ENCODE data around the gene NCS1. TPM values are rescaled to one million over a fixed set of nuclear protein-coding genes. Genes with fewer than 3 reads are reported as not detected.
A peak's percentile ranks its signal among the peaks of the same experiment; 100 is the strongest.

Gene NCS1
- total RNA-seq, 1 donor from 2014 or later, result 50.0 TPM

DNA sequence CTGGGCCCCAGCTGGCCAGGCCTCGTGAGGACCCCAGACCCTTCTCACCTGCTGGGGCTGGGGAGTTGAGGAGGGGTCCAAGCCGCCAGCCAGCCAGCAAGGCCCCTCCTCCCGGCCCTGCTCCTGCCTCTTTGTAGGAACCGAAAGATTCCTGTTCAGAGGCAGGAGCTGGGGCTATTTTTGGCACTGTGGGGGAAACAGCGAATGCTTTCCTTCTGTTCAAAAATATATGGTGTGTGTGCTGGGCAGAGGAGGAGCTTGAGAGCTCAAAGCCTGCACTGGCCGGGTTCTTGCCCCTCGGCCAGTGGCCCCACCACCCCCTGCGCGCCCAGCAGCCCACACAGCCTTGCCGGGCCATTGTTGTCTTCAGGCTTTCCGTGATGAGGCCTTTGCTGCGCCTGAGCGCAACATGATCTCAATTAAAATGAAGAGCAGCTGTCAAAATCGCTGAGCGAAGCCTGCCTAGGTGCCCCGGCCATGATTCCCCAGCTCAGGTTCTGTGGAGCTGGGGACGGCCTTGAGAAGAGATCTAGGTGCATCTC lies 13.4 kb downstream of the NCS1 start:
- Mint-ChIP-seq H3K9me3 (ENCODE audit: low read depth) (no peaks in the 10 kb centered on the region), H3K4me1 (ENCODE audit: low read depth) (peaks cover 74% of the 10 kb centered on the region), H3K27ac (ENCODE audit: unreplicated experiment) (peak overlapping the region; percentile 86), H3K27me3 (ENCODE audit: low read depth) (no peaks in the 10 kb centered on the region), H3K36me3 (ENCODE audit: low read depth) (no peaks in the 10 kb centered on the region), H3K4me3 (ENCODE audit: unreplicated experiment) (peak overlapping the region; percentile 64)
- DNase-seq (ENCODE audit: low spot score), result no peak
- TF ChIP-seq CTCF (IDR thresholded peaks at IDR 0.05), result no peak

- H3K27me3 Mint-ChIP-seq (ENCODE audit: low read depth), result no peaks in the 10 kb centered on the region
- no peaks in the 10 kb centered on the region for H3K36me3 Mint-ChIP-seq (ENCODE audit: low read depth)
- H3K9me3 Mint-ChIP-seq (ENCODE audit: low read depth), result no peaks in the 10 kb centered on the region
- H3K4me3 Mint-ChIP-seq (ENCODE audit: unreplicated experiment), result peak overlapping the region; percentile 64
- peaks cover 74% of the 10 kb centered on the region for H3K4me1 Mint-ChIP-seq (ENCODE audit: low read depth)
- TF ChIP-seq CTCF (IDR thresholded peaks at IDR 0.05), result no peak
- no peak for DNase-seq (ENCODE audit: low spot score)
- H3K27ac Mint-ChIP-seq (ENCODE audit: unreplicated experiment), result peak overlapping the region; percentile 86
These were observed 13.8 kb downstream of the NCS1 start for GRCh38 chr9:130186051-130186450.

DNA sequence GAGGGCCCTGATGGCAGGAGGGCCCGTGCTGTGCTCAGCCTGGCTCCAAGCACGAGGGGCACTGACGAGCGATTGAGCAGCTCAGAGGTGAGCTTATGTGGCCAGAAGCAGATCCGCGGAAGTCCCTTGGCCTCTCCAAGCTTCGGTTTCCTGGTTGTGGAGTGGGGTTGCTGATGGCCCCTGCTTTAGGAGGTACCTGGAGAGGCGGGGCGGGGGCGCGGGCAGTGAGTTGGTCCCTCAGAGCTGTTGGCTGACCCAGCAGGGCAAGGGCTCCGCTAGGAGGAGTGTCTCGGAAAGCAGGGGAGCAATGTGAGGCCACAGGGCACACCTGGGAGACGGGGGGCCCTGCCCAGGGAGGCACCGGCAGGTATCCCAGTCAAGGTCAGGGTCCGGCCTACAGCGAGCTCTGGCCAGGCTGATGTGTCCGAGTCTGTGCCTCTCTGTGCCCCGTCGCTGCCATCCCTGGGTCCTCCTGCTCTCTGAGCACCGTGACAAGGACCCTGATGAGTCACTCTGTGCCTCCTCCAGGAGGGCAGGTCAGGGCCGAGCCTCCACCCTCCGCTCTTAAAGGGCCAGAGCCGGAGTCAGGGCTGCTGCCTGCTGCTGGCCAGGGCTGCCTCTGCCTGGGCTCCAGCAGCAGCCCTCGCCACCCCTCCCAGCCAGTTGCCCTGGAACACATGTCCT lies 14.8 kb downstream of the NCS1 start:
- no peaks in the 10 kb centered on the region for H3K36me3 Mint-ChIP-seq (ENCODE audit: low read depth)
- no peak for TF ChIP-seq CTCF (IDR thresholded peaks at IDR 0.05)
- DNase-seq (ENCODE audit: low spot score), result no peak

DNA sequence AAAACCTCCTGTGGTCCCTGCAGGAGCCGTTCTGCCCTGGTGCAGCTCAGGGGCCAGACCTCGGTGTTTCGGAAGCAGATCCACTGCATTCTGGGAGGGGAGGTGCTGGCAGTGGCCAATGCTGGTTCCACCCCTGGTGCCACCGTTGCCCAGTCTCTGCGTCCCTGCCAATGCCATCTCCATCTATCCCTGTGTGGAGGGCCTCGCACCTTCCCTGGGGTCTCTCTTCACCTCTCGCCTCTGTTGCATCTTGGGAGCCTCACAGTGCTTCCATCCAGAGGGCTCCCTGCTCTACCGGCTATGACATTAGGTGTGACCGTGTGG lies 15.3 kb downstream of the NCS1 start:
- peaks cover 76% of the 10 kb centered on the region for H3K4me1 Mint-ChIP-seq (ENCODE audit: low read depth)
- H3K36me3 Mint-ChIP-seq (ENCODE audit: low read depth), result no peaks in the 10 kb centered on the region
- H3K27ac Mint-ChIP-seq (ENCODE audit: unreplicated experiment), result peak overlapping the region; percentile 8
- H3K27me3 Mint-ChIP-seq (ENCODE audit: low read depth), result no peaks in the 10 kb centered on the region
- H3K4me3 Mint-ChIP-seq (ENCODE audit: unreplicated experiment), result no peak overlapping the region
- no peak for TF ChIP-seq CTCF (IDR thresholded peaks at IDR 0.05)
- no peaks in the 10 kb centered on the region for H3K9me3 Mint-ChIP-seq (ENCODE audit: low read depth)
- DNase-seq (ENCODE audit: low spot score), result peak; percentile 72

More for the DNA sequence above, 14.8 kb downstream of the NCS1 start:
- Mint-ChIP-seq H3K9me3 (ENCODE audit: low read depth) (no peaks in the 10 kb centered on the region), H3K4me1 (ENCODE audit: low read depth) (peaks cover 77% of the 10 kb centered on the region), H3K27ac (ENCODE audit: unreplicated experiment) (peak overlapping the region; percentile 27), H3K27me3 (ENCODE audit: low read depth) (no peaks in the 10 kb centered on the region), H3K4me3 (ENCODE audit: unreplicated experiment) (peak overlapping the region; percentile 25)

- H3K9me3 Mint-ChIP-seq (ENCODE audit: low read depth), result no peaks in the 10 kb centered on the region
- H3K27me3 Mint-ChIP-seq (ENCODE audit: low read depth), result no peaks in the 10 kb centered on the region
- TF ChIP-seq CTCF (IDR thresholded peaks at IDR 0.05), result no peak
- H3K27ac Mint-ChIP-seq (ENCODE audit: unreplicated experiment), result no peak overlapping the region
- H3K4me1 Mint-ChIP-seq (ENCODE audit: low read depth), result peaks cover 67% of the 10 kb centered on the region
- DNase-seq (ENCODE audit: low spot score), result no peak
- H3K4me3 Mint-ChIP-seq (ENCODE audit: unreplicated experiment), result no peak overlapping the region
- no peaks in the 10 kb centered on the region for H3K36me3 Mint-ChIP-seq (ENCODE audit: low read depth)
These were observed 16.8 kb downstream of the NCS1 start for GRCh38 chr9:130188860-130189481.
